Adrenal gland (tissue), 5 donors: Measurements from ENCODE around the gene RPL28.

ENCODE experiments used
- CTCF ChIP-seq, 6 experiments: fragments of 450-650 bp in 4 of 6; fragments of 200-600 bp in 2 of 6; sonication (generic) in 1 of 6; IDR thresholded peaks; 1 replicate in 5 of 6; 2 replicates in 1 of 6; pipeline versions ENCODE4 v1.5.1 to v1.8.0; 2016 to 2021; ENCODE audit warnings: antibody characterized with exemption in 6 of 6, mild to moderate bottlenecking in 2 of 6, moderate library complexity in 1 of 6
- POLR2A ChIP-seq, 2 donors: fragments of 450-650 bp; IDR thresholded peaks; one replicate each; pipeline ENCODE4 v1.6.1; 2017; ENCODE audit warnings: antibody characterized with exemption in 2 of 2, mild to moderate bottlenecking in 2 of 2, moderate library complexity in 1 of 2
- donor health status: DM: no; HTN: no; CAD: no.

- TF ChIP-seq POLR2A (IDR thresholded peaks at IDR 0.05) (no peak), CTCF (IDR thresholded peaks at IDR 0.05) (no peak)
Measured at GRCh38 chr19:55406091-55406825, 20.5 kb downstream of the RPL28 start.
